Lower leg skin (tissue), 4 donors: ENCODE data around the gene ANKIB1. TPM values are rescaled to one million over a fixed set of nuclear protein-coding genes. Genes with fewer than 3 reads are reported as not detected.

ENCODE experiments used
- DNase-seq, 2 donors: peaks; one replicate each; pipeline ENCODE4 v3.0.0-alpha.2; 2019; ENCODE audit warnings: low spot score in 2 of 2
- H3K4me3 ChIP-seq: fragments of 200-600 bp; sonication (generic); 2 replicates; pipeline ENCODE4 v1.5.1; 2017; ENCODE audit warnings: mild to moderate bottlenecking, low read depth; ENCODE audit not compliant: poor library complexity, severe bottlenecking
- POLR2A ChIP-seq, 2 donors: fragments of 450-650 bp; IDR thresholded peaks; one replicate each; pipeline ENCODE4 v1.6.1; 2016 to 2017; ENCODE audit warnings: antibody characterized with exemption in 2 of 2, mild to moderate bottlenecking in 1 of 2, moderate library complexity in 1 of 2
- WGBS, 2 donors: methylation state at CpG; one replicate each; pipeline ENCODE4 v1.1.5; 2018; 5-methylcytosine and 5-hydroxymethylcytosine counted together
- intact Hi-C: fragments of 100-400 bp; cut with DNase I; formaldehyde crosslinking; loops from one replicate; pipeline ENCODE4 v1.15.0; 2023; ENCODE audit warnings: low total_unique reads
- total RNA-seq, 4 donors: library from RNA; depleted of rRNA; stranded (reverse); fragments of >200 nt; gene quantifications; one replicate each; pipeline ENCODE4 v1.1.0, GENCODE V29; 2016
- TF ChIP-seq, protein P1 (sequence below), 3 donors: fragments of 450-650 bp; IDR thresholded peaks; one replicate each; pipeline ENCODE4 v1.5.1; 2016; ENCODE audit warnings: antibody characterized with exemption in 3 of 3, mild to moderate bottlenecking in 3 of 3, moderate library complexity in 2 of 3

ANKIB1 gene, protein sequence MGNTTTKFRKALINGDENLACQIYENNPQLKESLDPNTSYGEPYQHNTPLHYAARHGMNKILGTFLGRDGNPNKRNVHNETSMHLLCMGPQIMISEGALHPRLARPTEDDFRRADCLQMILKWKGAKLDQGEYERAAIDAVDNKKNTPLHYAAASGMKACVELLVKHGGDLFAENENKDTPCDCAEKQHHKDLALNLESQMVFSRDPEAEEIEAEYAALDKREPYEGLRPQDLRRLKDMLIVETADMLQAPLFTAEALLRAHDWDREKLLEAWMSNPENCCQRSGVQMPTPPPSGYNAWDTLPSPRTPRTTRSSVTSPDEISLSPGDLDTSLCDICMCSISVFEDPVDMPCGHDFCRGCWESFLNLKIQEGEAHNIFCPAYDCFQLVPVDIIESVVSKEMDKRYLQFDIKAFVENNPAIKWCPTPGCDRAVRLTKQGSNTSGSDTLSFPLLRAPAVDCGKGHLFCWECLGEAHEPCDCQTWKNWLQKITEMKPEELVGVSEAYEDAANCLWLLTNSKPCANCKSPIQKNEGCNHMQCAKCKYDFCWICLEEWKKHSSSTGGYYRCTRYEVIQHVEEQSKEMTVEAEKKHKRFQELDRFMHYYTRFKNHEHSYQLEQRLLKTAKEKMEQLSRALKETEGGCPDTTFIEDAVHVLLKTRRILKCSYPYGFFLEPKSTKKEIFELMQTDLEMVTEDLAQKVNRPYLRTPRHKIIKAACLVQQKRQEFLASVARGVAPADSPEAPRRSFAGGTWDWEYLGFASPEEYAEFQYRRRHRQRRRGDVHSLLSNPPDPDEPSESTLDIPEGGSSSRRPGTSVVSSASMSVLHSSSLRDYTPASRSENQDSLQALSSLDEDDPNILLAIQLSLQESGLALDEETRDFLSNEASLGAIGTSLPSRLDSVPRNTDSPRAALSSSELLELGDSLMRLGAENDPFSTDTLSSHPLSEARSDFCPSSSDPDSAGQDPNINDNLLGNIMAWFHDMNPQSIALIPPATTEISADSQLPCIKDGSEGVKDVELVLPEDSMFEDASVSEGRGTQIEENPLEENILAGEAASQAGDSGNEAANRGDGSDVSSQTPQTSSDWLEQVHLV
- total RNA-seq = 10 to 100 TPM; 26.9 to 57.7 (median 34.5) TPM

GRCh38 chr7:92245487-92246359 is at the start of gene ANKIB1, which contains the start of gene KRIT1:
ANKIB1 (plus strand) TSS chr7:92245974; CDS start chr7:92294979, 49,005 bp downstream.
KRIT1 (minus strand) TSS chr7:92245914; CDS start chr7:92242135, 3,779 bp downstream.
- intact Hi-C loops = no loop called here

DNA sequence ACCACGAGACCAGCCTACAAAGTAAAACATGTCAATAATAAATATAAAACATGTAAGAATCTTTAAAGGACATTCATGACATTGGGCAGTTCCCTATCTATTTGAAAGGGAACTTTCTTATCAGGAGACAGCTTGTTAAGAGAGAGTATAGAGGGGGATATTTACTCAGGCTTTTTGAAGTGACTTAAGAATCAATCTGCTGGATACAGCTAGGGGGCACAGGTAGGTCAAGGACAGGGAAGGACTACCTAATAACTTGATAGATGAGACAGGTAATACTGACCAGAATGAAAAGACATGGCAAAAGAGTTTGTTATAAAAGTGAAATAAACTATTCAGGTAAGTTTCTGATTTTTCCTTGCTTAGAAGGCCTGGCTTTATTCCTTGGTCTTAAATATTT is 45.0 kb upstream of the ANKIB1 start:
- intact Hi-C loops = no loop called here
- 100% methylated on average over 1 of the region's 1 CpG for WGBS, 2 donors
- no peak for DNase-seq
- no peak overlapping the region for H3K4me3 ChIP-seq
- TF ChIP-seq, protein P1, sequence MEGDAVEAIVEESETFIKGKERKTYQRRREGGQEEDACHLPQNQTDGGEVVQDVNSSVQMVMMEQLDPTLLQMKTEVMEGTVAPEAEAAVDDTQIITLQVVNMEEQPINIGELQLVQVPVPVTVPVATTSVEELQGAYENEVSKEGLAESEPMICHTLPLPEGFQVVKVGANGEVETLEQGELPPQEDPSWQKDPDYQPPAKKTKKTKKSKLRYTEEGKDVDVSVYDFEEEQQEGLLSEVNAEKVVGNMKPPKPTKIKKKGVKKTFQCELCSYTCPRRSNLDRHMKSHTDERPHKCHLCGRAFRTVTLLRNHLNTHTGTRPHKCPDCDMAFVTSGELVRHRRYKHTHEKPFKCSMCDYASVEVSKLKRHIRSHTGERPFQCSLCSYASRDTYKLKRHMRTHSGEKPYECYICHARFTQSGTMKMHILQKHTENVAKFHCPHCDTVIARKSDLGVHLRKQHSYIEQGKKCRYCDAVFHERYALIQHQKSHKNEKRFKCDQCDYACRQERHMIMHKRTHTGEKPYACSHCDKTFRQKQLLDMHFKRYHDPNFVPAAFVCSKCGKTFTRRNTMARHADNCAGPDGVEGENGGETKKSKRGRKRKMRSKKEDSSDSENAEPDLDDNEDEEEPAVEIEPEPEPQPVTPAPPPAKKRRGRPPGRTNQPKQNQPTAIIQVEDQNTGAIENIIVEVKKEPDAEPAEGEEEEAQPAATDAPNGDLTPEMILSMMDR (IDR thresholded peaks at IDR 0.05) = no peak
- no peak for TF ChIP-seq POLR2A (IDR thresholded peaks at IDR 0.05)

More at GRCh38 chr7:92245487-92246359, at the start of gene ANKIB1, which contains the start of gene KRIT1:
- H3K4me3 ChIP-seq = peak within 1 kb of the TSS; percentile 61
- TF ChIP-seq, protein P1 (IDR thresholded peaks at IDR 0.05) = no peak
- peak in 1 of 2 donors; percentile 2 for TF ChIP-seq POLR2A (IDR thresholded peaks at IDR 0.05)
- WGBS, 2 donors = 1% methylated on average over 37 to 52 of the region's 71 CpGs
- peak; percentile 88 to 98 for DNase-seq

GRCh38 chr7:92205987-92206386 is 39.8 kb upstream of the ANKIB1 start:
- no peak for TF ChIP-seq POLR2A (IDR thresholded peaks at IDR 0.05)
- TF ChIP-seq, protein P1 (IDR thresholded peaks at IDR 0.05) = no peak
- H3K4me3 ChIP-seq = no peak overlapping the region
- DNase-seq = peak in 1 of 2 donors; percentile 28
- intact Hi-C loops = no loop called here
- 95 to 100% methylated on average over 3 of the region's 3 CpGs for WGBS, 2 donors

DNA sequence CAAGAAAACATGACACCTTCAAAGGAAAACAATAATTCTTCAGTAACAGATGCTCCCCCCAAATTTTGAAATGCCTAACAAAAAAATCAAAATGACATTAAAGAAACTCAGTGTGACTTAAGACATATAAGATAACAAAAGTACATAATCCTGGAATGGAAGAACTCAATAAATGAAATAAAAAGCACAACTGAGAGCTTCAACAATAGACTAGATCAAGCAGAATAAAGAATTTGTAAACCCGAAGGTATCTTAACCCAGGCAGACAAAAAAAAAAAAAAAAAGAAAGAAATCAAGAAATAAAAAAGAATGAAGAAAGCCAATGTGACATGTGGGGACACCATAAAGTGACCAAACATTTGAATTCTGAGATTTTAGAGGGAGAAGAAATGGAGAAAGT is 39.1 kb upstream of the ANKIB1 start:
- TF ChIP-seq, protein P1 (IDR thresholded peaks at IDR 0.05) = no peak
- TF ChIP-seq POLR2A (IDR thresholded peaks at IDR 0.05) = no peak
- H3K4me3 ChIP-seq = no peak overlapping the region
- intact Hi-C loops = no loop called here
- WGBS, 2 donors = 88 to 95% methylated on average over 1 of the region's 1 CpG
- no peak for DNase-seq

DNA sequence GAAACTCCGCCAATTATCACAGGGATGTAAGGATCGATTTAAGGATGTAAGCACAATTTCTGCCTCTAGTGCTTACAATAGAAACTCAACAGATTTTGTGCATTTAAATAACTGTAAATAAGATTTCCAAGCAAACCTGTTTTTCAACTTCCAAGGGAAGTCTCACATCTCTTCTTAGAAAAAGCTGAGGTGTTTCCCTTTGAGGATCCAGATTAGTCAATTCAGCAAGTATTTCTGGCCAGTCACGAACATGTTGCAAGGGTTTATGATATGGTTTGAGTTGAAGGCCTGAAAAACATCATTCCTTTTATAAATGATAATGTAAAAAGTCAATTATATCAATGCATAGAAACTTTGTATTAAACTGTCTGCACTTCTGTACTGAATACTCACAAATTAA is 24.0 kb upstream of the ANKIB1 start:
- DNase-seq = no peak
- WGBS, 2 donors = 77% methylated on average over 3 of the region's 3 CpGs
- intact Hi-C loops = no loop called here

More for the DNA sequence above, 24.0 kb upstream of the ANKIB1 start:
- TF ChIP-seq, protein P1 (IDR thresholded peaks at IDR 0.05) = no peak
- no peak for TF ChIP-seq POLR2A (IDR thresholded peaks at IDR 0.05)
- H3K4me3 ChIP-seq = no peak overlapping the region
